ENCODE results near the gene TAF11L2.
"Not testable (repeated sequence)": the region's sequence is repeated elsewhere in the genome, so short reads cannot be mapped to it uniquely, and the experiment has no call there.

GRCh38 chr5:17519508-17519907 lies 21.5 kb downstream of the TAF11L2 start:
- TF ChIP-seq, protein P1, sequence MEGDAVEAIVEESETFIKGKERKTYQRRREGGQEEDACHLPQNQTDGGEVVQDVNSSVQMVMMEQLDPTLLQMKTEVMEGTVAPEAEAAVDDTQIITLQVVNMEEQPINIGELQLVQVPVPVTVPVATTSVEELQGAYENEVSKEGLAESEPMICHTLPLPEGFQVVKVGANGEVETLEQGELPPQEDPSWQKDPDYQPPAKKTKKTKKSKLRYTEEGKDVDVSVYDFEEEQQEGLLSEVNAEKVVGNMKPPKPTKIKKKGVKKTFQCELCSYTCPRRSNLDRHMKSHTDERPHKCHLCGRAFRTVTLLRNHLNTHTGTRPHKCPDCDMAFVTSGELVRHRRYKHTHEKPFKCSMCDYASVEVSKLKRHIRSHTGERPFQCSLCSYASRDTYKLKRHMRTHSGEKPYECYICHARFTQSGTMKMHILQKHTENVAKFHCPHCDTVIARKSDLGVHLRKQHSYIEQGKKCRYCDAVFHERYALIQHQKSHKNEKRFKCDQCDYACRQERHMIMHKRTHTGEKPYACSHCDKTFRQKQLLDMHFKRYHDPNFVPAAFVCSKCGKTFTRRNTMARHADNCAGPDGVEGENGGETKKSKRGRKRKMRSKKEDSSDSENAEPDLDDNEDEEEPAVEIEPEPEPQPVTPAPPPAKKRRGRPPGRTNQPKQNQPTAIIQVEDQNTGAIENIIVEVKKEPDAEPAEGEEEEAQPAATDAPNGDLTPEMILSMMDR (conservative IDR thresholded peaks at IDR 0.05; ENCODE audit: low read depth, low read length): not testable (repeated sequence)
- not testable (repeated sequence) for TF ChIP-seq RAD21 (IDR thresholded peaks at IDR 0.05; ENCODE audit: low read length); MXI1 (IDR thresholded peaks at IDR 0.05; ENCODE audit: borderline replicate concordance, low read depth, low read length); SMC3 (IDR thresholded peaks at IDR 0.05; ENCODE audit: low read depth, low read length); NFE2L2 (IDR thresholded peaks at IDR 0.05; ENCODE audit: low read depth, low read length); POLR2A (IDR thresholded peaks at IDR 0.05; ENCODE audit: low read depth, low read length); RFX5 (IDR thresholded peaks at IDR 0.05; ENCODE audit: low read depth, low read length); CHD1 (IDR thresholded peaks at IDR 0.05; ENCODE audit: low read depth, low read length); BHLHE40 (IDR thresholded peaks at IDR 0.05; ENCODE audit: low read depth, low read length); MAFK (IDR thresholded peaks at IDR 0.05; ENCODE audit: low read depth, low read length); FOS (IDR thresholded peaks at IDR 0.05; ENCODE audit: low read depth, low read length); RCOR1 (IDR thresholded peaks at IDR 0.05; ENCODE audit: insufficient replicate concordance, low read length); CEBPB (IDR thresholded peaks at IDR 0.05; ENCODE audit: low read depth, low read length)
- TF ChIP-seq, protein P2, sequence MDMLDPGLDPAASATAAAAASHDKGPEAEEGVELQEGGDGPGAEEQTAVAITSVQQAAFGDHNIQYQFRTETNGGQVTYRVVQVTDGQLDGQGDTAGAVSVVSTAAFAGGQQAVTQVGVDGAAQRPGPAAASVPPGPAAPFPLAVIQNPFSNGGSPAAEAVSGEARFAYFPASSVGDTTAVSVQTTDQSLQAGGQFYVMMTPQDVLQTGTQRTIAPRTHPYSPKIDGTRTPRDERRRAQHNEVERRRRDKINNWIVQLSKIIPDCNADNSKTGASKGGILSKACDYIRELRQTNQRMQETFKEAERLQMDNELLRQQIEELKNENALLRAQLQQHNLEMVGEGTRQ (IDR thresholded peaks at IDR 0.05; ENCODE audit: low read depth, low read length): not testable (repeated sequence)

Data from IMR-90 (cell line).